COLO829 (cell line): ENCODE data around the gene DNAJC3.

Source experiments
- DNase-seq: peaks from one replicate; pipeline ENCODE4 v3.0.0; 2012; ENCODE audit warnings: low spot score

Gene DNAJC3

DNA sequence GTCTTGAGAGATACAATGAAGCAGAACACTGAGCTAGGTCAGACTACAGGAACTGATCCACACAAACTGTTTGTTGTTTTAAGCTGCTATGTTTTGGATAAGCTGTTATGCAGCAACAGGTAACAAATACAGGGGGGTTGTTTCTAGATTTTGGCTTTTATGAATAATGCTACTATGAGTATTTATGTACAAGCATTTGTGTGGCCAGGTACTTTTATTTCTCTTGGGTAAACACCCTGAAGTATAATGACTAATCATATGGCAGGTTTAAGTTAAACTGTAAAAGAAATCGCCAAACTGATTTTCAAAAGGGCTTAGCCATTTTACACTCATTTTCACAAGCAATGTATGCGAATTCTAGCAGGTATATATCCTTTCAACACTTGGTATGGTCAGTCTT lies 166.0 kb downstream of the DNAJC3 start:
- no peak for DNase-seq
